GM12878 (cell line): ENCODE measurements around the gene ITGB8. TPM values are rescaled to one million over a fixed set of nuclear protein-coding genes. Genes with fewer than 3 reads are reported as not detected.

Experiments
- CEBPZ ChIP-seq: fragments of 150-350 bp; IDR thresholded peaks from 2 replicates; pipeline ENCODE4 v1.6.1; 2016; ENCODE audit warnings: low read depth, low read length
- HSF1 ChIP-seq: fragments of 150-350 bp; IDR thresholded peaks from 2 replicates; pipeline ENCODE4 v1.6.1; 2014; ENCODE audit warnings: mild to moderate bottlenecking, low read depth, low read length
- JUNB ChIP-seq: IDR thresholded peaks from 2 replicates; pipeline ENCODE4 v1.6.1; 2016; ENCODE audit warnings: antibody characterized with exemption, mild to moderate bottlenecking
- KAT2A ChIP-seq: conservative IDR thresholded peaks from 2 replicates; pipeline ENCODE4 v1.6.1; 2011; ENCODE audit warnings: low read depth, low read length; ENCODE audit not compliant: control insufficient read depth
- KDM1A ChIP-seq: fragments of 200-600 bp; sonication (generic); IDR thresholded peaks from 2 replicates; pipeline ENCODE4 v1.6.1; 2016; ENCODE audit warnings: borderline replicate concordance
- NR2F1 ChIP-seq: fragments of 450-650 bp; conservative IDR thresholded peaks from 2 replicates; pipeline ENCODE4 v1.6.1; 2017; ENCODE audit warnings: mild to moderate bottlenecking
- PAX8 ChIP-seq: fragments of 450-650 bp; IDR thresholded peaks from 2 replicates; pipeline ENCODE4 v1.6.1; 2017; ENCODE audit warnings: mild to moderate bottlenecking, moderate library complexity
- POLR2A ChIP-seq: IDR thresholded peaks from 2 replicates; pipeline ENCODE4 v1.6.1; 2011; ENCODE audit warnings: low read depth, mild to moderate bottlenecking, low read length
- POU2F2 ChIP-seq: IDR thresholded peaks from 3 replicates; pipeline ENCODE4 v1.6.1; 2011; ENCODE audit warnings: low read depth, mild to moderate bottlenecking, low read length, borderline replicate concordance
- PRDM15 ChIP-seq: fragments of 450-650 bp; formaldehyde crosslinking; IDR thresholded peaks from 2 replicates; pipeline ENCODE4 v1.4.0; 2020; ENCODE audit warnings: mild to moderate bottlenecking, moderate library complexity
- RBBP5 ChIP-seq: fragments of 200-600 bp; sonication (generic); conservative IDR thresholded peaks from 2 replicates; pipeline ENCODE4 v1.6.1; 2016
- RUNX3 ChIP-seq: IDR thresholded peaks from 2 replicates; pipeline ENCODE4 v1.6.1; 2012; ENCODE audit warnings: low read length, inconsistent platforms
- SMARCA5 ChIP-seq: fragments of 450-650 bp; IDR thresholded peaks from 2 replicates; pipeline ENCODE4 v1.6.1; 2017; ENCODE audit warnings: mild to moderate bottlenecking
- STAT1 ChIP-seq: fragments of 450-650 bp; conservative IDR thresholded peaks from 2 replicates; pipeline ENCODE4 v1.6.1; 2014; ENCODE audit warnings: antibody characterized with exemption, mild to moderate bottlenecking
- TARDBP ChIP-seq: IDR thresholded peaks from 2 replicates; pipeline ENCODE4 v1.6.1; 2016; ENCODE audit warnings: borderline replicate concordance
- TCF12 ChIP-seq: IDR thresholded peaks from 2 replicates; pipeline ENCODE4 v1.6.1; 2011; ENCODE audit warnings: low read depth, mild to moderate bottlenecking, low read length
- USF1 ChIP-seq: IDR thresholded peaks from 2 replicates; pipeline ENCODE4 v1.6.1; 2011; ENCODE audit warnings: borderline replicate concordance, low read depth, mild to moderate bottlenecking, moderate library complexity, mixed read lengths, low read length; ENCODE audit not compliant: insufficient read depth; ENCODE audit errors: extremely low read length
- ZNF622 ChIP-seq: fragments of 450-650 bp; IDR thresholded peaks from 2 replicates; pipeline ENCODE4 v1.6.1; 2017; ENCODE audit warnings: mild to moderate bottlenecking, inconsistent platforms
- ZNF687 ChIP-seq: fragments of 450-650 bp; IDR thresholded peaks from 2 replicates; pipeline ENCODE4 v1.6.1; 2017; ENCODE audit warnings: mild to moderate bottlenecking, moderate library complexity
- polyA plus RNA-seq, 11 experiments: library from polyadenylated mRNA; depleted of rRNA in 4 of 11; unstranded in 6 of 11; stranded (reverse) in 5 of 11; fragments of >200 nt; fragmentation: Nextera tagmentation in 4 of 11; fragmentation: Illumina TruSeq in 1 of 11; extraction: Ambion mirVana in 4 of 11; extraction: Trizol in 1 of 11; gene quantifications; 1 replicate in 1 of 11; 2 replicates in 10 of 11; pipeline versions ENCODE4 v1.2.1 to v1.2.3, GENCODE V29; 2011 to 2016; ENCODE audit warnings: inconsistent platforms in 2 of 11, missing spikeins in 2 of 11, low read depth in 1 of 11
- total RNA-seq, 4 experiments: library from RNA; depleted of rRNA in 3 of 4; stranded (reverse); fragments of >200 nt in 3 of 4; fragmentation: Illumina TruSeq in 1 of 4; extraction: Trizol in 1 of 4; gene quantifications; 2 replicates each; pipeline versions ENCODE4 v1.2.1 to v1.2.3, GENCODE V29; 2013 to 2021

ITGB8 gene
- total and polyA plus RNA-seq, 10 of the 15 experiments (the other 5 are each of a cell fraction or from before 2014, with no cell fraction given): 0.37 to 26.2 (median 1.5) TPM

- TF ChIP-seq HSF1 (no peak), PRDM15 (CRISPR knock-in tag) (no peak), RBBP5 (no peak), ZNF622 (no peak), TARDBP (no peak), PAX8 (no peak), POU2F2 (no peak; the same call in 2 of the 3 replicates), SMARCA5 (no peak), KDM1A (no peak), JUNB (peak; percentile 35), USF1 (no peak), CEBPZ (no peak), KAT2A (no peak), STAT1 (no peak), ZNF687 (no peak; the same call in none of the 2 replicates), RUNX3 (peak; percentile 59), POLR2A (no peak), NR2F1 (no peak), TCF12 (no peak)
- TF ChIP-seq, all 136 proteins: peak for 25
Measured at GRCh38 chr7:20298486-20298901, 32.2 kb upstream of the ITGB8 start (continued).
